Ovary (tissue), 9 donors: ENCODE results near the gene ANKRD50. TPM values are rescaled to one million over a fixed set of nuclear protein-coding genes. Genes with fewer than 3 reads are reported as not detected.

Experiments
- DNase-seq, 5 donors: peaks; one replicate each; pipeline ENCODE4 v3.0.0-alpha.2; 2019 to 2020
- H3K27ac ChIP-seq, 2 donors: fragments of 200-600 bp; one replicate each; pipeline versions ENCODE4 v1.5.1 to v1.8.0; 2019 to 2022
- H3K27me3 ChIP-seq: fragments of 200-600 bp; one replicate; pipeline ENCODE4 v1.8.0; 2022
- H3K36me3 ChIP-seq: fragments of 200-600 bp; sonication (generic); one replicate; pipeline ENCODE4 v1.5.1; 2019
- H3K4me1 ChIP-seq: one replicate; pipeline ENCODE4 v1.8.1; 2013; ENCODE audit warnings: mild to moderate bottlenecking, moderate library complexity; ENCODE audit not compliant: insufficient read depth
- H3K4me3 ChIP-seq: fragments of 200-600 bp; sonication (generic); one replicate; pipeline ENCODE4 v1.5.1; 2017
- H3K9me3 ChIP-seq, 2 donors: fragments of 200-600 bp in 1 of 2; sonication (generic) in 1 of 2; one replicate each; pipeline versions ENCODE4 v1.5.1 to v1.8.1; 2013 to 2019; ENCODE audit warnings: mild to moderate bottlenecking in 1 of 2, moderate library complexity in 1 of 2
- EP300 ChIP-seq: sonication (generic); formaldehyde crosslinking; IDR thresholded peaks from one replicate; pipeline ENCODE4 v1.6.1; 2017; ENCODE audit warnings: antibody characterized with exemption
- POLR2A ChIP-seq: fragments of 450-650 bp; IDR thresholded peaks from one replicate; pipeline ENCODE4 v1.6.1; 2017; ENCODE audit warnings: antibody characterized with exemption, mild to moderate bottlenecking, moderate library complexity
- WGBS, 3 donors: extraction: QIAGEN DNeasy Blood & Tissue Kit in 1 of 3; methylation state at CpG; one replicate each; pipeline versions ENCODE4 v1.1.5 to v1.1.7; 2013 to 2017; 5-methylcytosine and 5-hydroxymethylcytosine counted together
- intact Hi-C, 4 donors: fragments of 100-400 bp; cut with DNase I; formaldehyde crosslinking; loops; one replicate each; pipeline versions ENCODE4 v1.11.0 to v1.15.1; 2022 to 2023
- polyA plus RNA-seq, 2 donors: library from polyadenylated mRNA; stranded (reverse); fragments of 200-250 nt in 1 of 2; fragments of 350-450 nt in 1 of 2; fragmentation: Illumina TruSeq in 1 of 2; extraction: RNeasy Lipid Tissue Mini Kit (QIAGEN cat#74804) in 1 of 2; gene quantifications; one replicate each; pipeline ENCODE4 v1.2.3, GENCODE V29; 2013 to 2014
- total RNA-seq, 7 donors: library from RNA; depleted of rRNA in 2 of 7; stranded (reverse); fragments of >200 nt in 2 of 7; fragmentation: NEBNext Ultra II Directional in 3 of 7; extraction: Animal tissue kit (Norgen Biotek cat#: 25700) in 3 of 7; gene quantifications; one replicate each; pipeline versions ENCODE4 v1.1.0 to v1.2.4, GENCODE V29; 2016 to 2023
- TF ChIP-seq, protein P1 (sequence below), 3 donors: fragments of 450-650 bp in 2 of 3; fragments of 200-600 bp in 1 of 3; IDR thresholded peaks; one replicate each; pipeline versions ENCODE4 v1.5.1 to v1.8.0; 2016 to 2022; ENCODE audit warnings: antibody characterized with exemption in 3 of 3, mild to moderate bottlenecking in 1 of 3
- donor health status: DM: no; HTN: no; CAD: no; lungs with moderate emphysema.
- donor health status: DM: no; HTN: no; CAD: no.
- donor health status: Bipolar disorder and iron deficiency.
- donor health status: DM: yes; HTN: yes; CAD: no.
- donor health status: DM: no; HTN: no; CAD: no.
- donor health status: DM: yes; HTN: yes; CAD: no.

Gene ANKRD50
- total and polyA plus RNA-seq, 9 donors = 7.4 to 17.3 (median 12.9) TPM

DNA sequence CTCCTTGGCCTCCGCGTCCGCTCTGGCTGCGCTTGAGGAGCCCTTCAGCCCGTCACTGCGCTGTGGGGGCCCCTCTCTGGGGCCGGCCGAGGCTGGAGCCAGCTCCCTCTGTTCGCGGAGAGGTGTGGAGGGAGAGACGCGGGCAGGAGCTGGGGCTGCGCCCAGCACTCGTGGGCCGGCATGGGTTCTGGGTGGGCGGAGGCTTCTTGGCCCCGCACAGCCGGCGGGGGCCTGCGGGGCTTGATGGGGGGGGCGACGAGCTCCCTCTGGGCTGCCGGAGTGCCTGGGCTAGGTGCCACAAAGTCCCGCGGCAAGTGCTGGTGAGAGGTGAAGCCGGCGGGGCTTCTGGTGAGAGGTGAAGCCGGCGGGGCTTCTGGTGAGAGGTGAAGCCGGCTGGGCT lies 61.9 kb downstream of the ANKRD50 start:
- DNase-seq = no peak
- Histone ChIP-seq H3K4me3 (no peak overlapping the region), H3K4me1 (no peaks in the 10 kb centered on the region), H3K27me3 (no peaks in the 10 kb centered on the region), H3K9me3 (no peaks in the 10 kb centered on the region), H3K36me3 (no peaks in the 10 kb centered on the region), H3K27ac (no peak overlapping the region)
- intact Hi-C loops = no loop called here
- WGBS, 3 donors = 96 to 98% (median 97%) methylated on average over 30 of the region's 30 CpGs
- no peak for TF ChIP-seq EP300
- no peak for TF ChIP-seq POLR2A
- TF ChIP-seq, protein P1, sequence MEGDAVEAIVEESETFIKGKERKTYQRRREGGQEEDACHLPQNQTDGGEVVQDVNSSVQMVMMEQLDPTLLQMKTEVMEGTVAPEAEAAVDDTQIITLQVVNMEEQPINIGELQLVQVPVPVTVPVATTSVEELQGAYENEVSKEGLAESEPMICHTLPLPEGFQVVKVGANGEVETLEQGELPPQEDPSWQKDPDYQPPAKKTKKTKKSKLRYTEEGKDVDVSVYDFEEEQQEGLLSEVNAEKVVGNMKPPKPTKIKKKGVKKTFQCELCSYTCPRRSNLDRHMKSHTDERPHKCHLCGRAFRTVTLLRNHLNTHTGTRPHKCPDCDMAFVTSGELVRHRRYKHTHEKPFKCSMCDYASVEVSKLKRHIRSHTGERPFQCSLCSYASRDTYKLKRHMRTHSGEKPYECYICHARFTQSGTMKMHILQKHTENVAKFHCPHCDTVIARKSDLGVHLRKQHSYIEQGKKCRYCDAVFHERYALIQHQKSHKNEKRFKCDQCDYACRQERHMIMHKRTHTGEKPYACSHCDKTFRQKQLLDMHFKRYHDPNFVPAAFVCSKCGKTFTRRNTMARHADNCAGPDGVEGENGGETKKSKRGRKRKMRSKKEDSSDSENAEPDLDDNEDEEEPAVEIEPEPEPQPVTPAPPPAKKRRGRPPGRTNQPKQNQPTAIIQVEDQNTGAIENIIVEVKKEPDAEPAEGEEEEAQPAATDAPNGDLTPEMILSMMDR (IDR thresholded peaks at IDR 0.05) = no peak

DNA sequence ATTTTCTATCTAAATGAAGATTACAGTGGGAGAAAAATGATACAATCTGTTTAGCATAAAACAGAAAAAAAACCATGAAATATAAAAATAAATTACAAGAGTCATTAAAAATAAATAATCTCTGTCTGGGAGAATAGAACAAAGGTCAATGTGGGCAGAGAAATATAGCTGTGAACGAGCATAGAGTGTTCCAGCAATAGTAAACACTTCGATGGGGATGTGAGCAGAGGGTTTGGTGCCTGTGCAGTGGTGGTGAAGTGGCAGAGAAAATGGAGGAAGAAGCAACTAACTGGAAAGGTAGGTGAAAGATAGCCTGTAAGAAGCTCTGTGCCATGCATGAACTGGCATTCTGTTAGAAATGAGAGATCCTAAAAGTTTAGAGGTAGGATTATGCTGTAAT lies 64.9 kb downstream of the ANKRD50 start:
- 14 to 34% (median 16%) methylated on average over 2 of the region's 2 CpGs for WGBS, 3 donors
- H3K4me1 ChIP-seq = no peaks in the 10 kb centered on the region
- intact Hi-C loops = no loop called here
- no peak overlapping the region for H3K4me3 ChIP-seq
- H3K27ac ChIP-seq = no peak overlapping the region
- H3K9me3 ChIP-seq = no peaks in the 10 kb centered on the region
- no peak for TF ChIP-seq POLR2A
- TF ChIP-seq EP300 = no peak
- TF ChIP-seq, protein P1 (IDR thresholded peaks at IDR 0.05) = no peak
- H3K36me3 ChIP-seq = no peaks in the 10 kb centered on the region
- no peaks in the 10 kb centered on the region for H3K27me3 ChIP-seq
- DNase-seq = no peak

DNA sequence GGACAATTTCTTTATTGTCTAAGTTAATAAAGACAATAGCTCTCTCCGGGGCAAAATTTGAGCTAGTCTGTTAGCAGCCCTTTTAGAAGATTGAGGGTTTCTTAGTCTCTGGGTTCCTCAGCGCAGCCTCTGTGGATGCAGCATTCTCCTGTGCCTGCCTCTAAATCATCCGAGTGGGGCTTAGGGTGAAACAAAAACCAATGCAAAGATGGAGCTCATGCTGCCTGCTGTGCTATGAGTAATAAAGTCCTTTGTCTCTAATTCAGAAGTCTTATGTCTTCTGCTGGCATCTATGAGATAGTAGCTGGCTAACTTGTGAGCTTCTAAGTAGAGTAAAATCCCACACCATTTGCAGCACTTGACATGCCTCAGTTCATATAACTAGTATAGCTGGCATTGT lies 67.9 kb downstream of the ANKRD50 start:
- Histone ChIP-seq H3K27me3 (no peaks in the 10 kb centered on the region), H3K4me1 (no peaks in the 10 kb centered on the region), H3K27ac (no peak overlapping the region), H3K9me3 (no peaks in the 10 kb centered on the region), H3K4me3 (no peak overlapping the region), H3K36me3 (no peaks in the 10 kb centered on the region)
- 91 to 94% (median 94%) methylated on average over 3 of the region's 3 CpGs for WGBS, 3 donors
- TF ChIP-seq, protein P1 (IDR thresholded peaks at IDR 0.05) = no peak
- TF ChIP-seq POLR2A = no peak
- TF ChIP-seq EP300 = no peak
- intact Hi-C loops = no loop called here
- DNase-seq = no peak

DNA sequence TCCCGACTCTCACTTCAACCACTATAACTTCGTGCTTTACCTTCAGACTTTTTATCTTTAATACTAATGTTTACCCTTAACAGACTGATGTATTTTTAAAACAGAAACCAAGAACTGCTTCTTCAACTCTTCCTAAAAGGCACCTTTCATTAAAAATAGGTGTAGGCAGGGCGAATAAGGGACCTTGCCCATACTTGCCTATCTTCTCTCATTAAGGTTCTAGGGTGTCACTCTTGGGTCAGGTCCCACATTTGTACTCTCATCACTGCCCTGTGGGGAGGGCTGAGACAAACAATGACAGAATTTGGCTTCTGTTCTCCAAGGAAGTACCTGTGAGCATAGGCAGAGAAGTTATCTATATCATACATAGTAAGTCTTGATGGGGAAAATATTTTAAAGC lies 69.7 kb downstream of the ANKRD50 start:
- H3K4me1 ChIP-seq = no peaks in the 10 kb centered on the region
- H3K27ac ChIP-seq = no peak overlapping the region
- no peaks in the 10 kb centered on the region for H3K27me3 ChIP-seq
- 92 to 96% (median 96%) methylated on average over 3 of the region's 3 CpGs for WGBS, 3 donors
- intact Hi-C loops = no loop called here
- no peak for DNase-seq
- TF ChIP-seq, protein P1 (IDR thresholded peaks at IDR 0.05) = no peak
- TF ChIP-seq EP300 (no peak), POLR2A (no peak)
- H3K36me3 ChIP-seq = no peaks in the 10 kb centered on the region
- no peak overlapping the region for H3K4me3 ChIP-seq
- H3K9me3 ChIP-seq = no peaks in the 10 kb centered on the region
